ENCODE measurements around the gene ARF3. TPM values are rescaled to one million over a fixed set of nuclear protein-coding genes. Genes with fewer than 3 reads are reported as not detected.

ARF3 gene
- total RNA-seq, 1 donor from 2014 or later, result 155 TPM

DNA sequence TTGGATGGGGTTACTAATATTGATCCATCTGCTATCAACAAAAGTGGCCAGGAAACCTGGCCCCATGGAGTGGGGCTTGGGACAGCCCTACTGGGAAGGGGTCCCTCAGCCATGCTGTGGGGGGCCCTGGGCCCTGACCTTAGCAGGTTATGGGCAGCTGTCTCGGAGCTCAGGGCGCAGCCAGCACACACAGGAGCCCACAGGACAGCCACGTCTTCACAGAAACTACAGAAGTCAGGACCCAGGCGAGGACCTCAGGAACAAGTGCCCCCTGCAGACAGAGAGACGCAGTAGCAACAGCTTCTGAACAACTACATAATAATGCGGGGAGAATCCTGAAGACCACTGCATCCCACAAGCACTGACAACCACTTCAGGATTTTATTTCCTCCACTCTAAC, 20.1 kb downstream of the ARF3 start:
- Histone ChIP-seq H3K27me3 (ENCODE audit: low read depth) (no peaks in the 10 kb centered on the region), H3K4me1 (no peaks in the 10 kb centered on the region), H3K9me3 (no peaks in the 10 kb centered on the region), H3K4me3 (no peak overlapping the region), H3K27ac (no peak overlapping the region), H3K36me3 (peaks cover 90% of the 10 kb centered on the region)
- TF ChIP-seq CTCF (IDR thresholded peaks at IDR 0.05), result no peak
- peak in 1 of 2 donors; percentile 31 for ATAC-seq
- DNase-seq, result no peak
- intact Hi-C loops (cut with DNase I), result no loop called here

DNA sequence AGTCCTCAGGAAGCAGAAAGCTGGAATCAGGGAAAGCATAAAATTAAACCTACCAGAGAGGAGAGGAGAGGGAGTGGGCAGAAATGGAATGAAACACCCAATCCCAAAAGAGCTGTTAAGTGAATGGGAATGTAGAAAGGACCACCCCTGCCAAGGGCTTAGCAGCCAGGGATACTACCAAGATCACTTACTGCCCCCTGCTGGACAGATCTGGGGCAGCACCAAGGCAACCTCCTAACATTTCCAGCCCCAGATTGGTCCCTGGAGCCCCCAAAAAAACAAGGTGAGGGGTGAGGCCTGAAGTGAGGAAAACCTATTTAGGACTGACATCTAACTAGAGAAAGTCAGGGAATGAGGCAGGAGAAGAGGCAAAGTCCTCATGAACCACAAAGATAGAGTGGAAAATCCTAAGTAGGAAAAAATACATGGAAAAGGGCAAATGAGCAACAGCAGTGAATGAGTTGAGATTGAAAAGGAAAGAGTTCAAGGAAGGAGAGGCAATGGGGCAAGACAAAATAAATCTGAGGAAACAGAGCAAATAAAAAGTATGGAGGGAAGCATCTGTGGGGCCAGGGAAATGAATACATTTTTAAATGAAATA, 20.8 kb downstream of the ARF3 start:
- Histone ChIP-seq H3K27ac (no peak overlapping the region), H3K27me3 (ENCODE audit: low read depth) (no peaks in the 10 kb centered on the region), H3K4me1 (no peaks in the 10 kb centered on the region), H3K36me3 (peaks cover 90% of the 10 kb centered on the region), H3K4me3 (no peak overlapping the region), H3K9me3 (no peaks in the 10 kb centered on the region)
- ATAC-seq (peak; percentile 79), DNase-seq (peak; percentile 75)
- intact Hi-C loops (cut with DNase I), result no loop called here
- peak; percentile 95 for TF ChIP-seq CTCF (IDR thresholded peaks at IDR 0.05)

DNA sequence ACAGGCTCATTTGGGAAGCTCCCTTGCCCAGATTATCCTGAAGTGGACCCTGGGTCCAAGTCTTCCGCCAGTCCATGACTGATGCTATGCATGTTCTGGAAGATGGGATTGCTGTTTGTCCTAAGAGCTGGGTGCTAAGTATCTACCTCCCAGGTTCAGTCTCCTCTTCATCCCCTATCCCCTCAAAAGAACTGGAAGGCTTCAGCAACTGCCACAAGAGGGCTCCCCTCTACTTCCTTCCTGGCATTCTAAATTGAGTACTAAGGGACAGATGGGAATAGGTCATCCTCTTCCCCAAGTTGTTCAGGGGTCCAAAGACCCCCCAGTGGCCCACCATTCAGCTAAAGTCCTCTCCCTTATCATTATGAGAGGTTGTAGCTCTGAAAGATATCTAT, 23.0 kb downstream of the ARF3 start:
- no peak for DNase-seq
- Histone ChIP-seq H3K36me3 (peaks cover 89% of the 10 kb centered on the region), H3K27ac (peak overlapping the region; percentile 46)

GRCh38 chr12:48933664-48934311, 23.5 kb downstream of the ARF3 start:
- peak overlapping the region; percentile 46 for H3K27ac ChIP-seq

More for the DNA sequence above, 23.0 kb downstream of the ARF3 start:
- H3K4me3 ChIP-seq, result no peak overlapping the region
- no peaks in the 10 kb centered on the region for H3K4me1 ChIP-seq
- TF ChIP-seq CTCF (IDR thresholded peaks at IDR 0.05), result peak; percentile 18
- H3K27me3 ChIP-seq (ENCODE audit: low read depth), result no peaks in the 10 kb centered on the region
- intact Hi-C loops (cut with DNase I), result no loop called here
- H3K9me3 ChIP-seq, result no peaks in the 10 kb centered on the region
- ATAC-seq, result no peak

DNA sequence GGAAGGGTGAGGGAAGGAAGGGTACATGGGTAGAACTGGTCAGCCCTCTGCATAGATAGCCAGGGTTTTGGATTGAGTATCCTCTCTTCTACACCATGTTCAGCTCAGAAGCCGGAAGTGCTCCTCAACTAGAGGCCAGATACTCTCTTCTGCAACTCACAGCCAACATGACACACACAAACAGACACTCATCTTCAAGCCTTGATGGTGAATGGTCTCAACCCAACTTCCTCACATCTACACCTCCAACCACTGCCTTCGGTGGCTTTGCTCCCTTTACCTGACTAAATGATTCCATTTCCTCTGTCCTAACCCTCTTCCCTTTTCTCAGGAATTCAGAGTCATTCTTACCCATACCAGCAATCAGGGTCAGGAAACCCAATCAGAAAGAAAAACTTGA, 24.4 kb downstream of the ARF3 start:
- TF ChIP-seq CTCF (IDR thresholded peaks at IDR 0.05), result no peak
- no peaks in the 10 kb centered on the region for H3K27me3 ChIP-seq (ENCODE audit: low read depth)
- H3K36me3 ChIP-seq, result peaks cover 82% of the 10 kb centered on the region
- ATAC-seq (no peak), DNase-seq (no peak)
- H3K9me3 ChIP-seq, result no peaks in the 10 kb centered on the region
- no peaks in the 10 kb centered on the region for H3K4me1 ChIP-seq
- no peak overlapping the region for H3K27ac ChIP-seq
- no peak overlapping the region for H3K4me3 ChIP-seq
- intact Hi-C loops (cut with DNase I), result no loop called here

More at GRCh38 chr12:48933664-48934311, 23.5 kb downstream of the ARF3 start:
- peak in 1 of 2 donors; percentile 25 for ATAC-seq
- intact Hi-C loops (cut with DNase I), result no loop called here
- peaks cover 86% of the 10 kb centered on the region for H3K36me3 ChIP-seq
- TF ChIP-seq CTCF (IDR thresholded peaks at IDR 0.05), result no peak
- no peak overlapping the region for H3K4me3 ChIP-seq
- no peaks in the 10 kb centered on the region for H3K4me1 ChIP-seq
- no peak for DNase-seq
- no peaks in the 10 kb centered on the region for H3K27me3 ChIP-seq (ENCODE audit: low read depth)
- no peaks in the 10 kb centered on the region for H3K9me3 ChIP-seq

Measured in lower lobe of right lung (tissue), 2 donors.